ENCODE results near the gene MKLN1.
A peak's percentile ranks its signal among the peaks of the same experiment; 100 is the strongest.

MKLN1 gene

DNA sequence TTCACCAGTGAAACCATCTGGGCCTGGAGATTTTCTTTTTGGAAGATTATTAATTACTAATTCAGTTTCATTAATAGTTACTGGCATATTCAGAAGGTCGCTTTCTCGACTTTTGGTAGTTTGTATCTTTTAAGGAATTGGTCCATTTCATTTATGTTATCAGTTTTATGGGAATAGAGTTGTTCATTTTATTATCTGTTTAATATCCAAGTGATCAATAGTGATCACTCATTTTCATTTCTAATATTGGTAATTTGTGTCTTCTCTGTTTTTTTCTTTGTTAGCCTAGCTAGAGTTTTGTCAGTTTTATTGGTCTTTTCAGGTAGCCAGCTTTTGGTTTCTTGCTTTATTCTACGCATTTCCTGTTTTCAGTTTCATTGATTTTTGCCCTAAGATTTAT lies 31.0 kb downstream of the MKLN1 start:
- Histone ChIP-seq H3K36me3 (ENCODE audit: insufficient read depth) (no peaks in the 10 kb centered on the region), H3K4me2 (peak overlapping the region; percentile 14), H3K27ac (no peak overlapping the region), H4K20me1 (ENCODE audit: insufficient read depth) (peaks cover 21% of the 10 kb centered on the region; the same call in 1 of the 2 replicates), H3K9ac (no peak overlapping the region), H3K4me1 (ENCODE audit: low read depth, poor library complexity, severe bottlenecking) (peaks cover 23% of the 10 kb centered on the region), H3K27me3 (ENCODE audit: insufficient read depth, low read depth) (no peaks in the 10 kb centered on the region), H3K79me2 (ENCODE audit: insufficient read depth, low read depth) (peaks cover 97% of the 10 kb centered on the region), H2AFZ (ENCODE audit: low read depth) (no peak overlapping the region), H3K4me3 (IDR thresholded peaks at IDR 0.05; ENCODE audit: insufficient read depth, low read depth, low read length) (no peak overlapping the region)
- TF ChIP-seq, protein P1, sequence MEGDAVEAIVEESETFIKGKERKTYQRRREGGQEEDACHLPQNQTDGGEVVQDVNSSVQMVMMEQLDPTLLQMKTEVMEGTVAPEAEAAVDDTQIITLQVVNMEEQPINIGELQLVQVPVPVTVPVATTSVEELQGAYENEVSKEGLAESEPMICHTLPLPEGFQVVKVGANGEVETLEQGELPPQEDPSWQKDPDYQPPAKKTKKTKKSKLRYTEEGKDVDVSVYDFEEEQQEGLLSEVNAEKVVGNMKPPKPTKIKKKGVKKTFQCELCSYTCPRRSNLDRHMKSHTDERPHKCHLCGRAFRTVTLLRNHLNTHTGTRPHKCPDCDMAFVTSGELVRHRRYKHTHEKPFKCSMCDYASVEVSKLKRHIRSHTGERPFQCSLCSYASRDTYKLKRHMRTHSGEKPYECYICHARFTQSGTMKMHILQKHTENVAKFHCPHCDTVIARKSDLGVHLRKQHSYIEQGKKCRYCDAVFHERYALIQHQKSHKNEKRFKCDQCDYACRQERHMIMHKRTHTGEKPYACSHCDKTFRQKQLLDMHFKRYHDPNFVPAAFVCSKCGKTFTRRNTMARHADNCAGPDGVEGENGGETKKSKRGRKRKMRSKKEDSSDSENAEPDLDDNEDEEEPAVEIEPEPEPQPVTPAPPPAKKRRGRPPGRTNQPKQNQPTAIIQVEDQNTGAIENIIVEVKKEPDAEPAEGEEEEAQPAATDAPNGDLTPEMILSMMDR (conservative IDR thresholded peaks at IDR 0.05; ENCODE audit: low read depth, low read length): no peak

GRCh38 chr7:131359136-131359776 lies 31.6 kb downstream of the MKLN1 start:
- Histone ChIP-seq H3K4me3 (IDR thresholded peaks at IDR 0.05; ENCODE audit: insufficient read depth, low read depth, low read length) (no peak overlapping the region), H3K79me2 (ENCODE audit: insufficient read depth, low read depth) (peaks cover 97% of the 10 kb centered on the region), H3K36me3 (ENCODE audit: insufficient read depth) (no peaks in the 10 kb centered on the region), H3K4me2 (peak overlapping the region; percentile 14), H3K9ac (no peak overlapping the region), H4K20me1 (ENCODE audit: insufficient read depth) (peaks cover 21% of the 10 kb centered on the region; the same call in 1 of the 2 replicates), H2AFZ (ENCODE audit: low read depth) (no peak overlapping the region), H3K4me1 (ENCODE audit: low read depth, poor library complexity, severe bottlenecking) (peaks cover 20% of the 10 kb centered on the region), H3K27ac (no peak overlapping the region), H3K27me3 (ENCODE audit: insufficient read depth, low read depth) (no peaks in the 10 kb centered on the region)
- TF ChIP-seq, protein P1 (conservative IDR thresholded peaks at IDR 0.05; ENCODE audit: low read depth, low read length): no peak

GRCh38 chr7:131363719-131364118 lies 36.0 kb downstream of the MKLN1 start:
- H3K4me3 ChIP-seq (IDR thresholded peaks at IDR 0.05; ENCODE audit: insufficient read depth, low read depth, low read length): no peak overlapping the region
- H3K4me2 ChIP-seq: no peak overlapping the region
- peaks cover 94% of the 10 kb centered on the region for H3K79me2 ChIP-seq (ENCODE audit: insufficient read depth, low read depth)
- peaks cover 32% of the 10 kb centered on the region for H3K4me1 ChIP-seq (ENCODE audit: low read depth, poor library complexity, severe bottlenecking)
- TF ChIP-seq, protein P1 (conservative IDR thresholded peaks at IDR 0.05; ENCODE audit: low read depth, low read length): no peak
- H3K27ac ChIP-seq: no peak overlapping the region
- no peak overlapping the region for H3K9ac ChIP-seq
- H3K36me3 ChIP-seq (ENCODE audit: insufficient read depth): no peaks in the 10 kb centered on the region
- H2AFZ ChIP-seq (ENCODE audit: low read depth): no peak overlapping the region
- no peaks in the 10 kb centered on the region for H3K27me3 ChIP-seq (ENCODE audit: insufficient read depth, low read depth)
- H4K20me1 ChIP-seq (ENCODE audit: insufficient read depth): peaks cover 33% of the 10 kb centered on the region

DNA sequence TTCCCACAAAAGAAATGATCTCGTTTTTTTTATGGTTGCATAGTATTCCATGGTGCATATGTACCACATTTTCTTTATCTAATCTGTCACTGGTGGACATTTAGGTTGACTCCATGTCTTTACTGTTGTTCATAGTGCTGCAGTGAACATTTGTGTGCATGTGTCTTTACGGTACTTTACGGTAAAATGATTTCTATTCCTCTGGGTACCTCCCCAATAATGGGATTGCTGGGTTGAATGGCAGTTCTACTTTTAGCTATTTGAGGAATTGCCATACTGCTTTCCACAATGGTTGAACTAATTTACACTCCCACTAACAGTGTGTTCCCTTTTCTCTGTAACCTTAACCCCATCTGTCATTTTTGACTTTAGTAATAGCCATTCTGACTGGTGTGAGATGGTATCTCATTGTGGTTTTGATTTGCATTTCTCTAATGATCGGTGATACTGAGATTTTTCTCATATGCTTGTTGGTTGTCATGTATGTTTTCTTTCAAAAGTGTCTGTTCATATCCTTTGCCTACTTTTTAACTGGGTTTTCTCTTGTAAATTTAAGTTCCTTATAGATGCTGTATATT lies 37.2 kb downstream of the MKLN1 start:
- TF ChIP-seq, protein P1 (conservative IDR thresholded peaks at IDR 0.05; ENCODE audit: low read depth, low read length): no peak
- no peak overlapping the region for H2AFZ ChIP-seq (ENCODE audit: low read depth)
- H3K79me2 ChIP-seq (ENCODE audit: insufficient read depth, low read depth): peaks cover 94% of the 10 kb centered on the region
- peaks cover 31% of the 10 kb centered on the region for H4K20me1 ChIP-seq (ENCODE audit: insufficient read depth)
- H3K4me2 ChIP-seq: no peak overlapping the region
- no peak overlapping the region for H3K9ac ChIP-seq
- no peaks in the 10 kb centered on the region for H3K27me3 ChIP-seq (ENCODE audit: insufficient read depth, low read depth)
- no peak overlapping the region for H3K27ac ChIP-seq
- no peaks in the 10 kb centered on the region for H3K36me3 ChIP-seq (ENCODE audit: insufficient read depth)
- H3K4me1 ChIP-seq (ENCODE audit: low read depth, poor library complexity, severe bottlenecking): peaks cover 34% of the 10 kb centered on the region
- no peak overlapping the region for H3K4me3 ChIP-seq (IDR thresholded peaks at IDR 0.05; ENCODE audit: insufficient read depth, low read depth, low read length)
